Ishikawa (cell line): ENCODE measurements around the gene MRPL42.

Experiments used
- CEBPB ChIP-seq: IDR thresholded peaks from 2 replicates; pipeline ENCODE4 v1.6.1; 2012
- CREB1 ChIP-seq: IDR thresholded peaks from 2 replicates; pipeline ENCODE4 v1.6.1; 2012; ENCODE audit warnings: low read depth
- EGR1 ChIP-seq: IDR thresholded peaks from 2 replicates; pipeline ENCODE4 v1.6.1; 2012
- EP300 ChIP-seq: IDR thresholded peaks from 2 replicates; pipeline ENCODE4 v1.6.1; 2012; ENCODE audit warnings: borderline replicate concordance
- FOXM1 ChIP-seq: IDR thresholded peaks from 2 replicates; pipeline ENCODE4 v1.6.1; 2012; ENCODE audit warnings: low read depth, borderline replicate concordance
- NFIC ChIP-seq: IDR thresholded peaks from 2 replicates; pipeline ENCODE4 v1.6.1; 2012
- RAD21 ChIP-seq: IDR thresholded peaks from 2 replicates; pipeline ENCODE4 v1.6.1; 2012; ENCODE audit warnings: low read depth
- TAF1 ChIP-seq: IDR thresholded peaks from 2 replicates; pipeline ENCODE4 v1.6.1; 2012; ENCODE audit warnings: low read depth, mild to moderate bottlenecking
- TCF12 ChIP-seq: IDR thresholded peaks from 2 replicates; pipeline ENCODE4 v1.6.1; 2012; ENCODE audit warnings: low read depth
- TEAD4 ChIP-seq: IDR thresholded peaks from 2 replicates; pipeline ENCODE4 v1.6.1; 2012
- YY1 ChIP-seq: IDR thresholded peaks from 2 replicates; pipeline ENCODE4 v1.6.1; 2012; ENCODE audit warnings: low read depth
- ZBTB7A ChIP-seq: IDR thresholded peaks from 2 replicates; pipeline ENCODE4 v1.6.1; 2012; ENCODE audit warnings: low read depth
- TF ChIP-seq, protein P1 (sequence below): IDR thresholded peaks from 2 replicates; pipeline ENCODE4 v1.6.1; 2012; ENCODE audit warnings: low read depth, mild to moderate bottlenecking
- TF ChIP-seq, protein P2 (sequence below): IDR thresholded peaks from 2 replicates; pipeline ENCODE4 v1.6.1; 2012
- TF ChIP-seq, protein P3 (sequence below): IDR thresholded peaks from 2 replicates; pipeline ENCODE4 v1.6.1; 2012

Gene MRPL42

DNA sequence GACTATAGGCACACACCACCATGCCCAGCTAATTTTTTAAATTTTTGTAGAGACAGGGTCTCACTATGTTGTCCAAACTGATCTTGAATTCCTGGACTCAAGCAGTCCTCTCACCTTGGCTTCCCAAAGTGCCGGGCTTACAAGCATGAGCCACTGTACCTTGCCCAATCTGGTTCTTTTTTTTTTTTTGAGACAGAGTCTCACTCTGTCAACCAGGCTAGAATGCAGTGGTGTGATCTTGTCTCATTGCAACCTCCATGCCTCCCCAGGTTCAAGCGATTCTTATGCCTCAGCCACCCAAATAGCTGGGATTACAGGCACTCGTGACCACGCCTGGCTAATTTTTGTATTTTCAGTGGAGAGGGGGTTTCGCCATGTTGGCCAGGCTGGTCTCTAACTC is 15.4 kb downstream of the MRPL42 start:
- TF ChIP-seq TCF12 (no peak), TAF1 (no peak), RAD21 (no peak)
- TF ChIP-seq, protein P1, sequence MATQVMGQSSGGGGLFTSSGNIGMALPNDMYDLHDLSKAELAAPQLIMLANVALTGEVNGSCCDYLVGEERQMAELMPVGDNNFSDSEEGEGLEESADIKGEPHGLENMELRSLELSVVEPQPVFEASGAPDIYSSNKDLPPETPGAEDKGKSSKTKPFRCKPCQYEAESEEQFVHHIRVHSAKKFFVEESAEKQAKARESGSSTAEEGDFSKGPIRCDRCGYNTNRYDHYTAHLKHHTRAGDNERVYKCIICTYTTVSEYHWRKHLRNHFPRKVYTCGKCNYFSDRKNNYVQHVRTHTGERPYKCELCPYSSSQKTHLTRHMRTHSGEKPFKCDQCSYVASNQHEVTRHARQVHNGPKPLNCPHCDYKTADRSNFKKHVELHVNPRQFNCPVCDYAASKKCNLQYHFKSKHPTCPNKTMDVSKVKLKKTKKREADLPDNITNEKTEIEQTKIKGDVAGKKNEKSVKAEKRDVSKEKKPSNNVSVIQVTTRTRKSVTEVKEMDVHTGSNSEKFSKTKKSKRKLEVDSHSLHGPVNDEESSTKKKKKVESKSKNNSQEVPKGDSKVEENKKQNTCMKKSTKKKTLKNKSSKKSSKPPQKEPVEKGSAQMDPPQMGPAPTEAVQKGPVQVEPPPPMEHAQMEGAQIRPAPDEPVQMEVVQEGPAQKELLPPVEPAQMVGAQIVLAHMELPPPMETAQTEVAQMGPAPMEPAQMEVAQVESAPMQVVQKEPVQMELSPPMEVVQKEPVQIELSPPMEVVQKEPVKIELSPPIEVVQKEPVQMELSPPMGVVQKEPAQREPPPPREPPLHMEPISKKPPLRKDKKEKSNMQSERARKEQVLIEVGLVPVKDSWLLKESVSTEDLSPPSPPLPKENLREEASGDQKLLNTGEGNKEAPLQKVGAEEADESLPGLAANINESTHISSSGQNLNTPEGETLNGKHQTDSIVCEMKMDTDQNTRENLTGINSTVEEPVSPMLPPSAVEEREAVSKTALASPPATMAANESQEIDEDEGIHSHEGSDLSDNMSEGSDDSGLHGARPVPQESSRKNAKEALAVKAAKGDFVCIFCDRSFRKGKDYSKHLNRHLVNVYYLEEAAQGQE = no peak

DNA sequence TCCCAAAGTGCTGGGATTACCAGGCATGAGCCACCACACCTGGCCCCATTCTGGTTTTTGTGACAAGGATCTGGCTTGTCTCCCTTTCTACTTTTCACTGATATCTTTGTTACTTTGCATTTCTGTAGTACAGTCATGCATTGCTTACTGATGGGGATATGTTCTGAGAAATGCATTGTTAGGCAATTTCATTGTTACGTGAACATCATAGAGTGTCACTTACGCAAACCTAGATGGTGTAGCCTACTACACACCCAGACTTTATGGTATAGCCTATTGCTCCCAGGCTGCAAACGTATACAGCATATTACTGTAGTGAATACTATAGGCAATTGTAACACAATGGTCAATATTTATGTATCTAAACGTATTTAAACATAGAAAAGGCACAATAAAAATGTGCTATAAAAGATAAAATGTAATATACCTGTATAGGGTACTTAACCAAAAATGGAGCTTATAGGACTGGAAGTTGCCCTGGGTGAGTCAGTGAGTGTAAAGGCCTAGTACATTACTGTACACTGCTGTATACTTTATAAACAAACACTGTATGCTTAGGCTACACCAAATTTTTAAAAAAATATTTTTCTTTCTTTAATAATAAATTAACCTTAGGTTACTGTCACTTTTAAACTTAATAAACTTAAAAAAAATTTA is 16.0 kb downstream of the MRPL42 start:
- TF ChIP-seq EGR1 = no peak
- no peak for TF ChIP-seq NFIC
- no peak for TF ChIP-seq CREB1
- TF ChIP-seq, protein P2, sequence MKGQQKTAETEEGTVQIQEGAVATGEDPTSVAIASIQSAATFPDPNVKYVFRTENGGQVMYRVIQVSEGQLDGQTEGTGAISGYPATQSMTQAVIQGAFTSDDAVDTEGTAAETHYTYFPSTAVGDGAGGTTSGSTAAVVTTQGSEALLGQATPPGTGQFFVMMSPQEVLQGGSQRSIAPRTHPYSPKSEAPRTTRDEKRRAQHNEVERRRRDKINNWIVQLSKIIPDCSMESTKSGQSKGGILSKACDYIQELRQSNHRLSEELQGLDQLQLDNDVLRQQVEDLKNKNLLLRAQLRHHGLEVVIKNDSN = no peak
- no peak for TF ChIP-seq CEBPB
- TF ChIP-seq FOXM1 = no peak
- TF ChIP-seq RAD21 = no peak
- TF ChIP-seq, protein P1 = no peak
- TF ChIP-seq TEAD4 = no peak
- TF ChIP-seq TCF12 = no peak

DNA sequence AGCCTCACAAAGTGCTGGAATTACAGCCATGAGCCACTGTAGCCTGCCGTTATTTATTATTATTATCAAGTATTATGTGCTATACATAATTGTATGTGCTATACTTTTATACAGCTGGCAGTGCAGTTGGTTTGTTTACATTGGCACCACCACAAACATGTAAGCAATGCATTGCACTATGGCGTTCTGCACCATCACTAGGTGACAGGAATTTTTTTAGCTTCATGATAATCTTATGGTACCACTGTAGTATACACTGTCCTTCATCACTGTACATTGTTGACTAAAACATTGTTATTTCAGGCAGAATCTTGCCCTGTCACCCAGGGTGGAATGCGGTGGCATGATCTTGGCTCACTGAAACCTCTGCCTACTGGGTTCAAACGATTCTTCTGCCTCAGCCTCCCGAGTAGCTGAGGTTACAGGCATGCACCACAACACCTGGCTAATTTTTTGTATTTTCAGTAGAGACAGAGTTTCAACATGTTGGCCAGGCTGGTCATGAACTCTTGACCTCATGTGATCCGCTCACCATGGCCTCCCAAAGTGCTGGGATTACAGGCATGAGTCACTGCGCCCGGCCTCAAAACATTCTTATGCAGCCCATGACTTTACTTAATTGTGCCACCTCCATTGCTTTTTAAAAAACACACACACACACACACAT is 17.1 kb downstream of the MRPL42 start:
- TF ChIP-seq, protein P3, sequence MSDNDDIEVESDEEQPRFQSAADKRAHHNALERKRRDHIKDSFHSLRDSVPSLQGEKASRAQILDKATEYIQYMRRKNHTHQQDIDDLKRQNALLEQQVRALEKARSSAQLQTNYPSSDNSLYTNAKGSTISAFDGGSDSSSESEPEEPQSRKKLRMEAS = no peak
- TF ChIP-seq NFIC (no peak), TCF12 (no peak), CREB1 (no peak), EGR1 (no peak), TAF1 (no peak), CEBPB (no peak), EP300 (no peak), YY1 (no peak), FOXM1 (no peak), TEAD4 (no peak), RAD21 (no peak), ZBTB7A (no peak)
- TF ChIP-seq, protein P1 = no peak
- TF ChIP-seq, protein P2 = no peak

DNA sequence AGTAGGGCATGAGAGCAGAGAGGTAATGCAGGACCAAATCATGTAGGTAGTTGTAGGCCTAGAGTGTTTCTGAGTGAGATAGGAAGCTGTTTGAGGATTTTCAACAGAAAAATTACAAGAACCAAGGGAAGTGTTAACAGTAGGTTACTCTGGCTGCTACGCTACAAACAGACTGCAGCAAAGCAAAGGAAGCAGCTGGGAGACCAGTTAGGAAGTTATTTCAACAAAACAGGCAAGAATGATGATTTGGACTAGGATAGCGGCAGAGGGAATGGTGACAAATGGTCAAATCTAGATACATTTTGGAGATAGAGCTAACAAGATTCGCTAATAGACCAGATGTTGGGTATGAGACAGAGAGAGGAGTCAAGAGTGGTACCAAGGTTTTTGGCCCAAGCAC is 26.8 kb downstream of the MRPL42 start:
- TF ChIP-seq, protein P3 = no peak
- no peak for TF ChIP-seq ZBTB7A
- TF ChIP-seq, protein P2 = no peak
- TF ChIP-seq EP300 = no peak
- TF ChIP-seq RAD21 = no peak
- no peak for TF ChIP-seq TEAD4
- TF ChIP-seq TAF1 = no peak
- TF ChIP-seq, protein P1 = no peak
- TF ChIP-seq CEBPB = no peak
- TF ChIP-seq NFIC = no peak
